Heart right ventricle (tissue), 16 donors: ENCODE measurements around the gene FBXO44. TPM values are rescaled to one million over a fixed set of nuclear protein-coding genes. Genes with fewer than 3 reads are reported as not detected.

Experiments
- ATAC-seq, 8 donors: fragments of 200-7000 bp; cut with Tn5 transposase; one replicate each; pipeline ENCODE4 v1.9.1; 2020; ENCODE audit warnings: mild to moderate bottlenecking in 8 of 8, moderate library complexity in 8 of 8, moderate number of reproducible peaks in 1 of 8
- DNase-seq, 2 donors: peaks; one replicate each; pipeline ENCODE4 v3.0.0-alpha.2; 2020
- H3K27ac ChIP-seq, 10 donors: fragments of 200-600 bp; sonication (generic) in 2 of 10; one replicate each; pipeline versions ENCODE4 v1.5.0 to v1.8.0; 2020 to 2022; ENCODE audit warnings: mild to moderate bottlenecking in 3 of 10
- H3K27me3 ChIP-seq, 7 donors: fragments of 200-600 bp; one replicate each; pipeline ENCODE4 v1.8.0; 2021 to 2022; ENCODE audit warnings: mild to moderate bottlenecking in 2 of 7
- H3K36me3 ChIP-seq, 9 donors: fragments of 200-600 bp; sonication (generic) in 1 of 9; one replicate each; pipeline versions ENCODE4 v1.5.0 to v1.8.0; 2020 to 2022; ENCODE audit warnings: mild to moderate bottlenecking in 2 of 9
- H3K4me1 ChIP-seq, 9 donors: fragments of 200-600 bp; sonication (generic) in 1 of 9; one replicate each; pipeline versions ENCODE4 v1.5.0 to v1.8.0; 2020 to 2022; ENCODE audit warnings: mild to moderate bottlenecking in 4 of 9
- H3K4me3 ChIP-seq, 10 donors: fragments of 200-600 bp; sonication (generic) in 2 of 10; one replicate each; pipeline versions ENCODE4 v1.5.0 to v1.8.0; 2020 to 2022; ENCODE audit warnings: mild to moderate bottlenecking in 7 of 10, moderate library complexity in 2 of 10
- H3K9me3 ChIP-seq, 11 donors: fragments of 200-600 bp in 10 of 11; sonication (generic) in 2 of 11; one replicate each; pipeline versions ENCODE4 v1.5.0 to v1.8.0; 2013 to 2022; ENCODE audit warnings: mild to moderate bottlenecking in 2 of 11, control low read depth in 1 of 11, moderate library complexity in 1 of 11
- WGBS, 2 donors: extraction: QIAGEN DNeasy Blood & Tissue Kit; methylation state at CpG; one replicate each; pipeline ENCODE4 v1.1.7; 2013; ENCODE audit warnings: inconsistent platforms in 1 of 2; 5-methylcytosine and 5-hydroxymethylcytosine counted together
- intact Hi-C, 10 donors: fragments of 100-400 bp; cut with DNase I; formaldehyde crosslinking; loops; one replicate each; pipeline versions ENCODE4 v1.11.1 to v1.14.2; 2022
- polyA plus RNA-seq, 2 donors: library from polyadenylated mRNA; stranded (reverse); fragments of 200-250 nt; gene quantifications; one replicate each; pipeline ENCODE4 v1.2.3, GENCODE V29; 2013
- total RNA-seq, 10 donors: library from RNA; stranded (reverse); fragmentation: NEBNext Ultra II Directional in 3 of 10; extraction: Animal tissue kit (Norgen Biotek cat#: 25700) in 3 of 10; gene quantifications; one replicate each; pipeline versions ENCODE4 v1.2.1 to v1.2.4, GENCODE V29; 2021 to 2023
- TF ChIP-seq, protein P1 (sequence below), 9 donors: fragments of 200-600 bp; sonication (generic) in 2 of 9; IDR thresholded peaks; one replicate each; pipeline versions ENCODE4 v1.5.0 to v1.8.0; 2021 to 2022; ENCODE audit warnings: antibody characterized with exemption in 9 of 9, mild to moderate bottlenecking in 5 of 9, moderate library complexity in 1 of 9
- donor health status: Arrhythmogenic right ventricular cardiomyopathy.
- donor health status: ischemic (EF 13 %, LVEDD 7.1; RV severe dilation, severe dysfunction).
- donor health status: healthy with polysubstance abuse.
- donor health status: DM: no; HTN: yes; CAD: no.
- donor health status: DM: no; HTN: no; CAD: no.
- donor health status: ischemic (EF 25% LVEDD 6.9; RV normal size, moderate dysfunction).
- donor health status: ischemic (EF 25% LVEDD 5.7; RV mildly dilated, moderate dysfunction).
- donor health status: healthy.
- donor health status: DM: yes; HTN: yes; CAD: no.
- donor health status: Ischemic cardiomyopathy.
- donor health status: ischemic (EF 35%, LVEDD 5.7; RV mildly dilated, moderate dysfunction).
- donor health status: nonischemic (EF 11% LVEDD 7.7; RV severe dilation, severe dysfunction).
- donor health status: DM: yes; HTN: yes; CAD: no.
- donor health status: PGD.
- donor health status: ischemic (EF 29% LVEDD 5.4; RV normal size, mild dysfunction).
- donor health status: nonischemic (EF 23%, LVEDD 6.1; RV moderate dilation, normal function).

The FBXO44 gene
- total and polyA plus RNA-seq, 12 donors = 10.1 to 28.2 (median 15.8) TPM

DNA sequence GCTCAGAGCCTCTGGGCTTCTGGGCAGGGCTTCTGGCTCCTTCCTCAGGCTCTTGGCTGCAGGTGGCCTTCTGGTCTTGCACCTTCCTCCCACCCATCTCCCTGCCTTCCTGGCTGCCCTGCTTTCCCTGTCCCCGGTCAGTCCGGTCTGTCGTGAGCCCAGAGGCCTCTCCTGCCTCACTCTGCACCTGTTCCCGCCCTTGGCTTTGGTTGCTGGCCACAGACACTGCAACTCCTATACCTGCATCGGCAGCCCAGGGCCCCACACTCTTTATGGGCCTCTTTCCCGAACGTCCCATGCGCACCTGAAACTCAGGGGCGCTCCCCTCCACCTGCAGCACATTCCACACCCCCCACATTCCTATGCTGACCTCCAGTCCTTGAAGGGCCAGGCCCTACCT is 8.4 kb upstream of the FBXO44 start:
- Histone ChIP-seq H3K27me3 (peaks cover 3 to 76% (median 33%) of the 10 kb centered on the region in 7 donors), H3K36me3 (no peaks in the 10 kb centered on the region), H3K4me3 (no peak overlapping the region), H3K9me3 (no peaks in the 10 kb centered on the region), H3K27ac (no peak overlapping the region), H3K4me1 (peaks cover 0 to 34% (median 22%) of the 10 kb centered on the region in 9 donors)
- intact Hi-C loops = loop anchor here in 5 of 10 donors (5.0 to 10.0 kb wide), 6 partner anchors 169 to 609 kb away; partner anchors contain the start of genes DISP3 (in 2 of the 5) and MASP2 (in 1 of the 5)
- no peak for DNase-seq
- no peak for ATAC-seq
- TF ChIP-seq, protein P1, sequence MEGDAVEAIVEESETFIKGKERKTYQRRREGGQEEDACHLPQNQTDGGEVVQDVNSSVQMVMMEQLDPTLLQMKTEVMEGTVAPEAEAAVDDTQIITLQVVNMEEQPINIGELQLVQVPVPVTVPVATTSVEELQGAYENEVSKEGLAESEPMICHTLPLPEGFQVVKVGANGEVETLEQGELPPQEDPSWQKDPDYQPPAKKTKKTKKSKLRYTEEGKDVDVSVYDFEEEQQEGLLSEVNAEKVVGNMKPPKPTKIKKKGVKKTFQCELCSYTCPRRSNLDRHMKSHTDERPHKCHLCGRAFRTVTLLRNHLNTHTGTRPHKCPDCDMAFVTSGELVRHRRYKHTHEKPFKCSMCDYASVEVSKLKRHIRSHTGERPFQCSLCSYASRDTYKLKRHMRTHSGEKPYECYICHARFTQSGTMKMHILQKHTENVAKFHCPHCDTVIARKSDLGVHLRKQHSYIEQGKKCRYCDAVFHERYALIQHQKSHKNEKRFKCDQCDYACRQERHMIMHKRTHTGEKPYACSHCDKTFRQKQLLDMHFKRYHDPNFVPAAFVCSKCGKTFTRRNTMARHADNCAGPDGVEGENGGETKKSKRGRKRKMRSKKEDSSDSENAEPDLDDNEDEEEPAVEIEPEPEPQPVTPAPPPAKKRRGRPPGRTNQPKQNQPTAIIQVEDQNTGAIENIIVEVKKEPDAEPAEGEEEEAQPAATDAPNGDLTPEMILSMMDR (IDR thresholded peaks at IDR 0.05) = no peak
- 79 to 83% methylated on average over 8 to 9 of the region's 9 CpGs for WGBS, 2 donors

DNA sequence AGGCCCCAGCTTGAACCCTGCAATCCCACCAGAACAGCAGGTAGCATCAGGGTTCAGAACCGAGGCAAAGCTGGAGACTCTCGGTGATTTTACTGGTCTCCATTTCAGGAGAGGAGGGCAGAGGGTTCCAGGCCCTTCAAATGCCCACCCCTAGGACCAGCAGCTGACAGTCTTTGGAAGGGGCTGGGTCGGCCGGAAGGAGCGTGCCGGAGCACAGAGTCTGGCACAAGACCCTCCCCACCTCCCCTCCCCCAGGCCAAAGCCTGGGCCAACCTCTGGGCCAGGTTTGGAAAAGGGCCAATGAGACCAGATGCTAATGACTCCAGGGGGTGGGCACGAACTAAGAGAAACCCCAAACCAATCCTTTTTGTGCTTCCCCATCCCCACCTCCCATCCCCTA is 7.3 kb upstream of the FBXO44 start:
- peaks cover 0 to 33% (median 22%) of the 10 kb centered on the region in 9 donors for H3K4me1 ChIP-seq
- TF ChIP-seq, protein P1 (IDR thresholded peaks at IDR 0.05) = no peak
- no peak overlapping the region for H3K27ac ChIP-seq
- DNase-seq (no peak), ATAC-seq (no peak)
- H3K4me3 ChIP-seq = no peak overlapping the region
- no peaks in the 10 kb centered on the region for H3K36me3 ChIP-seq
- intact Hi-C loops = loop anchor here in 5 of 10 donors (5.0 to 10.0 kb wide), 6 partner anchors 170 to 610 kb away; partner anchors contain the start of genes DISP3 (in 2 of the 5) and MASP2 (in 1 of the 5)
- 90 to 91% methylated on average over 7 of the region's 7 CpGs for WGBS, 2 donors
- peaks cover 3 to 71% (median 30%) of the 10 kb centered on the region in 7 donors for H3K27me3 ChIP-seq
- no peaks in the 10 kb centered on the region for H3K9me3 ChIP-seq

DNA sequence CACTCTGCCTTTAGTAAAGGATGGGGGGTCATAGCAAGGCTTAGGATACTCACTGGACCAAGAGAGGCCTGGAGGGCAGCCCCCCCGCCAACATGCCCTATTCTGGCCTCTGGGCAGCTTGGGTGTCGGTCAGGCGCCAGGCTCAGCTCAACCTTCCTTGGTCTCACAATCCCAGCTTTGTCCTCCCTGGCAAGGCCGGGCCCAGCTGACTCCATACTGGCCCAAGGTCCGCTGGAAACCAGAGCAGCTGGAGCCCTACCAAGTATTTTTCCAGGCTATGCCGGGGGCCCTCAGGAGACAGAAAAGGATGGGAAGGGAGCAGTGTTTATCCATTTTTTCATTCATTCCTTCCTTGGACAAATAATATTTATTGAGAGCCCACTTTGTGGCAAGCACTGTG is 6.6 kb upstream of the FBXO44 start:
- TF ChIP-seq, protein P1 (IDR thresholded peaks at IDR 0.05) = no peak
- 51 to 53% methylated on average over 6 of the region's 6 CpGs for WGBS, 2 donors
- peaks cover 0 to 33% (median 22%) of the 10 kb centered on the region in 9 donors for H3K4me1 ChIP-seq
- no peak overlapping the region for H3K4me3 ChIP-seq
- no peaks in the 10 kb centered on the region for H3K36me3 ChIP-seq
- H3K27me3 ChIP-seq = peaks cover 3 to 69% (median 30%) of the 10 kb centered on the region in 7 donors
- H3K9me3 ChIP-seq = no peaks in the 10 kb centered on the region
- peak in 3 of 8 donors; percentile 16 to 36 (median 34) for ATAC-seq
- H3K27ac ChIP-seq = no peak overlapping the region
- peak in 1 of 2 donors; percentile 41 for DNase-seq
- intact Hi-C loops = loop anchor here in 5 of 10 donors (5.0 to 10.0 kb wide), 6 partner anchors 171 to 611 kb away; partner anchors contain the start of genes DISP3 (in 2 of the 5) and MASP2 (in 1 of the 5)

DNA sequence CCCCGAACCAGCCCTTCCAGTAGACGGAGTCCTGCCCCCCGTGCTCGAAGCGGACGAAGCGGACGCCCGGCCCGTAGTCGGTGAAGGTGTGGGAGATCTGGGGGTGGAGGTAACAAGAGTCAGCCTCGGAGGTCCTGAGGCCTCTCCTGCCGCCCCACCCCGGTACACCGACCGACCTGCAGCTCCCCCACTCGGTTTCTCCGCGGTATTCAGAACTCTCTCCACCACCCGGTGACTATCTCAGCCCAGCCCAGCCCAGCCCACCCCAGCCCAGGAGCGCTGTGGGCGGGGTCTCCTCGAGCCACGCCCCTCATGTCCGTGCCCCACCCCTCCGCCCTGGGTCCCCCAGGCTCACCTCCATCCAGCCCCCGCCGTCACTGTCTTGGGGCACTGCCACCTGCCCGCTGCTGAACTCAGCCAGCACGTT is 5.9 kb upstream of the FBXO44 start:
- H3K27me3 ChIP-seq = peaks cover 3 to 62% (median 30%) of the 10 kb centered on the region in 7 donors
- TF ChIP-seq, protein P1 (IDR thresholded peaks at IDR 0.05) = no peak
- DNase-seq (no peak), ATAC-seq (peak in 5 of 8 donors; percentile 19 to 55 (median 38))
- H3K4me3 ChIP-seq = no peak overlapping the region
- H3K27ac ChIP-seq = no peak overlapping the region
- H3K4me1 ChIP-seq = peaks cover 0 to 35% (median 22%) of the 10 kb centered on the region in 9 donors
- H3K36me3 ChIP-seq = no peaks in the 10 kb centered on the region
- H3K9me3 ChIP-seq = no peaks in the 10 kb centered on the region
- 8 to 14% methylated on average over 27 to 30 of the region's 30 CpGs for WGBS, 2 donors
- intact Hi-C loops = loop anchor here in 5 of 10 donors (5.0 to 10.0 kb wide), 6 partner anchors 171 to 611 kb away; partner anchors contain the start of genes DISP3 (in 2 of the 5) and MASP2 (in 1 of the 5)
